KG1 (cell line): ENCODE data around the gene DOCK1.

Experiments used
- DNase-seq: peaks from one replicate; lab custom pipeline; 2025; lab: John Stamatoyannopoulos, UW

The DOCK1 gene

DNA sequence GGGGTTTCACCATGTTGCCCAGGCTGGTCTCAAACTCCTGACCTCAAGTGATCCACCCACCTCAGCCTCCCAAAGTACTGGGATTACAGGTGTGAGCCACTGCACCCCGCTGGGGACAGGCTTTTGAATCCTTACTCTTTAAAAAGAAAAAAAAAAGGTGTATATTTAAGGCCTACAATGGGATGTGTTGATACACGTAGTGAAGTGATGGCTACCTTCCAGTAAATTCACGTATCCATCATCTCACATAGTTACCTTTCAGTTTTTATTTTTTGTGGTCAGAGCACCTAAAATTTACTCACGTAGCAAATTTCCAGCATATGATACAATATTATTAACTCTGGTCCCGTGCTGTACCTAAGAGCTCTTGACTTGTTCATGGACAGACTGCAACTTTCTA lies 410.7 kb downstream of the DOCK1 start:
- no peak for DNase-seq

DNA sequence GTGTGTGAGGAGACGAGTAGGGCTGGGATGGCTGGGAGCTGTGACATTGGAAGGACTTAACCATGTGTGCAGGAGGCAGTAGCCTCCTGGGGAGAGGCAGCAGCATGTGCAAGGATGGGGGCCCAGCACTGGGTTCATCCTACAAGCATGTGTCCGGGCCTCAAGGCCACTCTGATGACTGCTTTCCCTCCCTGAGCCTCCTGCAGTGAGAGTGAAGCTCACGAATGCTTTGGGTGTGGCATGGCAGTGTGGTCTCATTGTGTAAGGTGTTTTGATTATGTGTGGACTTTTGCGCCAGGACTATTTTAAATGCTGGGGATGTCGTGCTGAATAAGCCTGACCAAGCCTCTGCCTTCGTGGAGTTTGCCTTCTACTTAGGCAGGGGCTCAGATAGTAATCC lies 413.2 kb downstream of the DOCK1 start:
- no peak for DNase-seq

DNA sequence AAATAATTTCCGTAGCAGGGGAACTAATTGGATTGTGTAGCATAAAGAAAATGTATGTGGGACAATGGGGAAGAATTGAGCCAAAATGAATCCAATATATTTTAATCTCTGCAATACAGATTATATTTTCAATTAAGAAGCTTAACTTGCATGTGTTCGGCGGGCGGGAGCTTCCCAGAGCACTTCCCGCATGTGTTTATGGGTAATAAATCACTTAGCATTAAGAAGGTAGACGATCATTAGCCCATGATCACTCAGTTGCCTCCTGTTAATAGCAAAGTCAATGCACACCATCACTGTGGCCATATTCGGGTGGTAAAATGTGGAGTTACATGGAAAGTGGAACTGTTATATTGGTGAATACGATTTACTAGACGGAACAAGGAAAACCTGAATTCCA lies 414.0 kb downstream of the DOCK1 start:
- no peak for DNase-seq

DNA sequence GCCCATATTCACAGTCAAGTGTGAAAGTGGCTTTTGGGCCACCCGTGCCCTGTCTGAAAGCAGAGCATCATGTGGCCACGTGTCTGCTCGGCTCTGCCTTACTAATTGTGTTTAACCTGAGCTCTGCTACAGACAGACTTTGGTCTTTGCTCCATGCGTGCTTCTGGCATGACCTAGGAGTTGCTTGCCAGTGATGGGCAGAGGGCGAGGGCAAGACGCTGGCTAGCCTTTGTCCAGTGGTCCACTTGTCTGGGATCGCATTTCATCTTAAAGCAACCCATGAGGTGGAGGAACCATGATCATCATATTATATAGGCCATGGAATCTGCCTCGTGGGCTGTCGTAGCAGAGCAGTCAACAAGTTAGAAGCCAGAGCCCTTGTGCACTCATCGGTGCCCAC lies 414.5 kb downstream of the DOCK1 start:
- no peak for DNase-seq

DNA sequence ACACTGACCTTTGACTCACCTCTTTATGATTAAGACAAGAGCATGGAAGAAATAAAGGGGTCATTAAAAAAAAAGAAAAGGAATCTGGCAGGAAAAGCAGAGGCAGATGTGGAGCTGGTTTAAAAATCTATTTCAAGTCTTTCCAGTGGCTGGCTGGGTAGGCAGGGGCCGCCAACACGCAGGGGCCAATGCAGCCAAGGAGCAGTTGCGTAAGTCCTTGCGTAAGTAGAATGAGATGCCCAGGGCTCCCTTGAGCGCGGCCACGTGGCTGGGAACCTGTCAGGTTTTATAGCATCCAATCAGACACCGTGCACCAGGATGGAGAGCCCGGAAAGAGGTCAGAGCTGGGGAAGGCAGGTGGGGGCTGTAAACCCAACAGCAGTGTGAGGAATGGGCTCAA lies 414.9 kb downstream of the DOCK1 start:
- no peak for DNase-seq

DNA sequence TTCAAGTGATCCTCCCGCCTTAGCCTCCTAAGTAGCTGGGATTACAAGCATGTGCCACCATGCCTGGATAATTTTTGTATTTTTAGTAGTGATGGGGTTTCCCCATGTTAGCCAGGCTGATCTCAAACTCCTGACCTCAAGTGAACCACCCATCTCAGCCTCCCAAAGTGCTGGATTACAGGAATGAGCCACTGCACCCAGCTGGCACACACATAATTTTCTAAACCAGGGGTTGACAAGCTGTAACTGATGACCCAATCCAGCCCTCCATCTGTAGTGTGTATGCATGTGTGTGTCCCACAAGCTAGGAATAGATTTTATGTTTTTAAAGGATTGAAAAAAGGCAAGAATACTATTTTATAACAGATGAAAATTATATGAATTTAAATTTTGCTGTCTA lies 417.1 kb downstream of the DOCK1 start:
- no peak for DNase-seq

DNA sequence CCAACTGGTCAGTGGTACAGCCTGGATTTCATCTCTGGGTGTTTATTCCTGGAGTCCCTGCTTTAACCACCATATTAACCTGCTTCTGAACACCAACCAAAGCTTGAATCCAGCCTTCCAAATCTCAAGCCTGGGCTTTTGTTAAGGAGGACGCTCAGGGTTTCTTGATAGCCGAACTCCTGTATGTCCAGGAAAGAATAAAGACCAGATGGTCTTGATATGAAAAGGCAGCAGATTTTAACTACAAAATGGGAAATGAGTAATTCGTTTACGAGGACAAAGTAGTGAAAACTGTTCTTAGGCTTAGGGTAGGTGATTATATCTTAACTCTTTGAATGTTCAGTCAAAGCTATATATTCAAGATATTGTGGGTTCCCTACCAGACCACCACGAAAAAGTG lies 420.3 kb downstream of the DOCK1 start:
- no peak for DNase-seq

DNA sequence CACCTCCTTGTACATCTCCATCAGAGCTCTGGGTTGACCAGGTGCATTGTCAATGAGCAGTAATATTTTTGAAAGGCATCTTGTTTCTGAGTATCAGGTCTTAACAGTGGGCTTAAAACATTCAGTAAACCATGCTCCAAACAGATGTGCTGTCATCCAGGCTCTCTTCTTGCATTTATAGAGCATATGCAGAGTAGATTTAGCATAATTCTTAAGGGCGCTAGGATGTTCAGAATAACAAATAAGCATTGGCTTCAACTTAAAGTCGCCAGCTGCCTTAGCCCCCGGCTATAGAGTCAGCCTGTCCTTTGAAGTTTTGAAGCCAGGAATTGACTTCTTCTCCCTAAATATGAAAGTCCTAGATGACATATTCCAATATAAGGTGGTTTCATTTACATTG lies 421.7 kb downstream of the DOCK1 start:
- no peak for DNase-seq

DNA sequence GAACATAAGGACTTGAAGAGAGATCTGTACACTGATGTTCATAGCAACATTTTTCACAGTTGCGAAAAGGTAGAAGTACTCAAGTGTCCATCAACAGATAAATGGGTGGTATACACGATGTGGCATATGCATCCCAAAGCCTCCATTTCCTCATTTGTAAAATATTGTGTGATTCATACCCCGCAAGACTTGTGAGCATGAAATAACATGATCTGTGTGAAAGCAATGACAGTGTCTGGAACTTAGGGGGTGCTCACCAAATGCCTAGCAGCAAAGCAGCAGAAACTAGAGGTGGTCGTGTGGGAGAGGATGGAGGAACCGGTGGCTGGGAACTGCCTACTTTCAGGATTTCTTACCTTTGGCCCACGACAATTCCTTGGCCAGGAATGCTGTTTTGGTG lies 426.5 kb downstream of the DOCK1 start:
- no peak for DNase-seq

DNA sequence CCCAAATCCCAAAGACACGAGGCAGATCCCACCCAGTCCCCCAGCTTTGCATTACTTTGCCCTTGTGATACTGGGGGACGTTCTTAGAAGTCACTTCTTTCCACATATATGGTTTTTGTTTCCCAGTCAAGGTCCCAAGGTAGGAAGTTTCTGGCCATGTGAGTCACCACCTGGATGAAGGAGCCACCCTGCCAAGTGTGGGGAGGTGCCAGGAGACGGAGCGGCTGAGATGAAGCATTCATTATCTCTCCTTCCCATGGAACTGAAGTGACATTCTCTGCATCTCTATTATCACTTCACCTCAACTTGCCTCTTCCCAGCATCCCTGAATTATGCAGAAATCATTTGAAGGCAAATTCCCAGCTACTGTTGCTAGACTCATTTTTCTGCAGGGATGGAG lies 427.4 kb downstream of the DOCK1 start:
- no peak for DNase-seq

DNA sequence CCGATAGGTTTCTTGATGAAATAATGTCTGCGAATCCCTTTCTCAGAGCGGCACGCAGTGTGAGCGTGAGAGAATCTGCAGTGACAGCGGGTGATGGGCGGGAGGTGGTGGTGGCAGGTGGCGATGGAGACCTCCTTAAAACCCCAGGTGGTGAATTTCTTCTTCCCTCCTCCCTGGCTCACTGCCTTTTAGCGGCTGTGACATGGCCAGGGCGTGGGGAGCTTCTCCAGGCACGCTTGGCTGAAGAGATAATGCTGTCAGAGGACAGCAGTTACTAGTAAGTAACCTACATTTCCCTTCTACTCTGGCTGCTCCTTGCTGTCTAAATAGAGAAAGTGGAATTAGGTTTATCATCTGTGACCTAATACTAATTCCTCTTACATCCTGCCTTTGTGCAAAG lies 432.6 kb downstream of the DOCK1 start:
- DNase-seq = no peak

DNA sequence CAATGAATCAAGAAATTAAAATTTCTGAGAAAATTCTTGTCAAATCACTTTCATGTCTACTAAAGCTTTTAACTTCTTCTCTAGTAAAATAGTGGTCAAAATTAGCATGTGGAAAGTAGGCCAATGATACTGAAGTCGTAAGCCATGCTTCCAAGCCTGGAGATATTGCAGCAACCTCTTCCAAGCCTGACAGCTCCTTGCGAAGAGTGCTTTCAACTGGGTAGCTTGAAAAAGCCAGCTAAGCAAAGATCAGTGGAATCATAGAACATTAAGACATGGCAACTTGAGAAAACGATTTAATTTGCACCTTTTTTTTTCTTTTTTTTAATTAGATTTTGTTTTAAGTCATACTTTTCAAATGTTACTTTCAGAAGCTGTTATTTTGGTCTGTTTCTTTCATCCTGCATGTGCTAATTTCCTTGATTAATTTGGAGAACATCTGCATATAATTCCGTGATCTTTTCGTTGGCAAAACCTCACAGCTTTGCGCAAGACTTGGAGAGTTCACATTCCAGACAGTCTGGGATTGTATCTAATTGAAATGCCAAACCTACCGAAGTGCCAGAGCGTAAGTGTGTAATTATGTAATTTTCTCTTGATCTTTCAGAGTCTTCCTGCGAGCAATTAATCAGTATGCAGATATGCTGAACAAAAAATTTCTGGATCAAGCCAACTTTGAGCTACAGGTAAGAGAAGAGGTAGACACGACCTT lies 433.3 kb downstream of the DOCK1 start:
- DNase-seq = no peak

DNA sequence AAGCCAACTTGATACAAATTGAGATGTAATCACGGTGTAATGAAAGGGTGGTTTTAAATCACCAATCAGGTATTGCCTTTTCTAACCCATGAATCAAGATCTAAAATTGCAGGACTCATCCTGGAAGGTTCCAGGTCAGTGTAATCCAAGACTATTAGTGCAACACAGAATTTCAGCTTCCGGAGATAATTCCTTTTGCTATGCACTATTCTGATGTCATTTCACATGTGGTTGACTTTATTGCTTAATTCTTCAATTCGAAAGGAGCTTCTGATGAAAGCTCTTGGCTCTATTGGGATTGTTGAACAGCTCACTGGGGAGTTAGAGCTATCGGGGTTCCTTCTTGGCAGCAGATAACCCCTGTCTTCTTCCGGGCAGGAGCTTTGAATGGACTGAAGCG lies 438.6 kb downstream of the DOCK1 start:
- DNase-seq = no peak

DNA sequence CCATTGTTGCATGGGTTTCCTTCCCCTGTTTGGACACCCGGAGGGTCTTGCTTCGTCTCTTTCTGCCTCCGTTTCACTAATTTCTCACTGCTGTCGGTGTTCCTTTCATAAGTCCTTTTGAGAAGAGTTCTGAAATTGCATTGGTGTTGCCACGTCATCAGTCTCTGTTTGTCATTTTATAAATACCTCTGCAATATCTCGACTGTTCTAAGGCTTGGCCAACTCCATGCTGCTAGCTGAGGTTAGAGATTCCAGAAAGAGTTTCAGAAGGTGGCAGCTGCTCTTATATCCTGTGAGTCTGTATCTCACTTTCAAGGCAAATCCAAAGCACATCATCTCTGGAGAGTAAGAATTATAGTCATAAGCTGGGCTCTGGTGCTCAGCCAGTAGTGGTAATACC lies 439.1 kb downstream of the DOCK1 start:
- DNase-seq = no peak

DNA sequence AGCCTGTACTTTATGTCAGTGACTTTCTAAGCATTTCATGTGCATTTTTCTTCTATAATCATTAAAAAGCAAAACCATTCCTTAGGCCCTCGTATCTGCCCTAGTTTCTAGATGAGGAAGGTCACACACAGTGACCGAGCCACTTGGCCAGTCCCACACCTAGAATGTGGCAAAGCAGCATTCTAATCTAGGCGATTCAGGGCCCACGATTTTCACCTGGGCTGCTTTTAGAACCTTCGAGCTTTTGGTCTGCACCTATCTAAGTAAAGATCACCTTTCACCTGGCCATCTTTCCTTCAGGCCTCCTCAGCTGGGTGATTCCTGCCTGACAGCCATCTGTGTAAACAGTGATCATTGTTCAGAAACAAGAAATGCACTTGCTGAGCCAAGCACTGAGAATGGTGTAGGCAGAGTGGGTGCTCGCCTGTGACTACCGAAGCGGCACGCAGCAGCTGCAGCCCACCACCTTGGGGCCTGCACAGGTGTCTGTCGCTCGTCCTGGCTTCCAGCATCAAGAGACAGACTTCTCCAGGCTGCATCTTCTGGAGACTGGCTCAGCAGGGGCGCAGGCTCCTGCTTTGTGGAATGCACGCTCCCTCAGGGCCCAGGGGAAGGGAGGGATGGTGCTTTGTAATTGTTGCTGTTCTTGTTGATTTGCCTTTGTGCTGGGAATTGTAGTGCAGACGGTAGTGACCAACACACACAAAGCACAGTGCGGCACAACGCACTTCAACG lies 440.2 kb downstream of the DOCK1 start:
- DNase-seq = no peak

DNA sequence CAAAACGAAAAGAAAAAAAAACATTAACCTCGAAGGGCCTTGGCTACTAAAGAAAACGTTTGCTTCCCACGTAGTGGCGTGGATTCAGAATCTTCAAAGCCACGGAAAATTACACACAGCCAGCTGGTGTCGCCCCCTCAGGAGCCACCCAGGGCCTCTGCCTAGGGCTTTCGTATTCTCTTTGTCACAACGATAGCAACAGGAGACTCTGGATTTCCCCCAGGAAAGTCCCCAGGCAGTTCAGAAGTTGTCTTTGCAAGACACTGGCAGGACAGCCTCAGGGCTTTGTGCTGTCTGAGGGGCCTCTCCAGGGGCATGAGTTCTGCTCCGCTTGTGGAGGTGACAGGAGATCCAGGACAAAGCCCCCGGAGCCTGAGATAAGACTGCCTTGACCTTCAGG lies 441.4 kb downstream of the DOCK1 start:
- no peak for DNase-seq

DNA sequence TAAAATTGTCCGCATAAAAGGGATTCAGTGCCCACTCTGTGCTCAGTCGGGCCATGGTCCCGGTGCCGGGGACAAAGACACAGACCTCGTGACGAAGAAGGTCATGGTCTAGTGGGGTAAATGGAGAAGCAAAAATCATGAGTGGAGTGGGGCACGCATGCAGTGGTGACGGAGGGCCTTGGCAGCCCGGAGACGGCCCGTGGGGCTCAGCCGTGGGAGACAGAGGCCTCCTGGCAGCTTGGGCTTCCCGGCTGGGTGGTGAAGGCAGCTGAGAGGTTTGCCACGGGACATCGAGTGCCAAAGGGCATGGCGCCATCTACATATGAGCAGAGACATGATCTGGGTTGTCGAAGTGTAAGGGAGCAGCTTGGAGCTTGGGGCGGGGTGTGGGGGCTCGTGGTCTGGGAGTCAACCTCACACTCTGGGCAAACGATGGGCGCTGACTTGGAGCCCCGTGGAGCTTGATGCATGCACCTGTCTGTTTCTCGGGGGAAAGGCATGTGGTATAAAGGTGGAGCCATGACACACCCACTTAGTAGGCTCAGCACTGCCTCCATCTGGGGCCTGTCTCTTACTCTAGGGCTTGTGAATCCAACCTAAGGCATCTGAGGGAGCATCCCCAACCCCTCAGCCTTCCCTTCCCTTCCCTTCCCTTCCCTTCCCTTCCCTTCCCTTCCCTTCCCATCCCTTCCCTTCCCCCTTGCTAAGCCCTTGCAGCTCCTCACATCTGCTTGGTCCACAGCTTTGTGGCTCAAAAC lies 442.2 kb downstream of the DOCK1 start:
- no peak for DNase-seq

DNA sequence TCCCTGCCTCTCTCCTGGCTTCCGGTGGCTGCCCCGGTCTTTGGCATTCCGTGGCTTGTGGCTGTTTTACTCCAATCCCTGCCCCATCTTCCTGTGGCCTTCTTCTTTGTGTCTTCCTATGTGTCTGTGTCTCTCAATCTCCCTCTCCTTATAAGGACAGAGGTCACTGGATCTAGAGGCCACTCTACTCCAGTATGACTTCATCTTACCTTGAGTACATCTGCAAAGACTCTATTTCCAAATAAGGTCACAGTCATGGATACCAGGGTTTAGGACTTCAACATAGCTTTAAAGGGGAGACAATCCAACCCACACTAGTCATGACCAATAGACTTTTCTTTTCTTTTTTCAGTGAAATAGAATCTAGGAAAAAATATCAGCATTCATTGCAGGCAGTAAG lies 444.5 kb downstream of the DOCK1 start:
- DNase-seq = no peak

DNA sequence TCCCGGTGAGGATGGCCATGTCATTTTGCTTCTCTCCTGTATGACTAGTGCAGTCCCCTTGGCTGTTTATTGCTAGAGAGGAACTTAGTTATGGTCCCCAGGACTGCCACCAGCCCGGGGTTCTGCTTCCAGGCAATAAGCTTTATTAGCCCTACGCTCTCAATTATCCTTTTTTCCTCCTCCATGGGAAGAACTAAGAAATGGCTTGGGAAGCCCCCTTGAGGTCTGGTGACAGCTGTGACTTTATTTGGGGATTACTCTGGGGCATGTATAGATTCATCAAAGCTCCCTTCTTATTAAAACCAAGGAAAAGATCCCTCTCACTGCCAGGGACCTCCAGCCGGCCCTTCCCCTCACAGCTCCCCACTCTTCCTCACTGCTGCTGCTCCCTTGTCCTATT lies 446.3 kb downstream of the DOCK1 start:
- DNase-seq = no peak

DNA sequence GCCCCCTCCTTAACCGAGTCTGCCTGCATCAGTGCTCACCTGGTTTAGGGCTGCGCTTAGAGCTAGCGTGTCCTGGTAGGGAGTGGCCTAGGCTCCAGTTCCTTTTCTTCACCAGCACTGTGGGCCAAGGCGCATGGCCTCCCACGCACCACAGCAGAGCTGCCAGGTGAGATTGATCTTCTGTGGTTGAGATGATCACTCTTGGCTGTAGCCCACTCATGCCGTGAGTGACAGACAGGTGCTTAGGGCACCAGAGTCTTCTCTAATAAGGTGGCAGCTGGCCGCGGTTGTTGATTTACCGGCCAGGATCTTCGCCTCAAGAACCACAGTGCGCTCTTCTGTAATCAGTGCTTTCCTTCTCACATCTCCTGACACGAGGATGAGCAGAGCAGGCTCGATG lies 448.3 kb downstream of the DOCK1 start:
- DNase-seq = no peak

DNA sequence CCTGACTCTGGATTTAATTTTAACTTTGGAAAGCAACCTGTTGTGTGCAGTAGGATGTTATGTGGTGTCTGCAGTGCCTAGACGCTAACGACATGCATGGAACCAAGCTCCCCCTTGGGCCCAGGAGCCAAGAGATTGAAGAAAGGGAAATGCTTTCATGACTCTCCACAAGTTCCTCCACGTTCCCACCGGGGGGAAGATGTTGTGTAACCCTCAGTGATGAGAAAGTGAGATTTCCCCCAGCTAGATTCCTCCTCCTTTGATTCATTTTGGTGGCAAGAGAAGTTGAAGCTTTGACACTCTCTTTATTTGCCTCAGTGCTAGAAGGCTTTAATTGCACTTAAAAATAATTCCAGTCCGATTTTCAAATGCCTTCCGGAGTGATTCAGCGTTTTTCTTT lies 449.0 kb downstream of the DOCK1 start:
- DNase-seq = no peak

DNA sequence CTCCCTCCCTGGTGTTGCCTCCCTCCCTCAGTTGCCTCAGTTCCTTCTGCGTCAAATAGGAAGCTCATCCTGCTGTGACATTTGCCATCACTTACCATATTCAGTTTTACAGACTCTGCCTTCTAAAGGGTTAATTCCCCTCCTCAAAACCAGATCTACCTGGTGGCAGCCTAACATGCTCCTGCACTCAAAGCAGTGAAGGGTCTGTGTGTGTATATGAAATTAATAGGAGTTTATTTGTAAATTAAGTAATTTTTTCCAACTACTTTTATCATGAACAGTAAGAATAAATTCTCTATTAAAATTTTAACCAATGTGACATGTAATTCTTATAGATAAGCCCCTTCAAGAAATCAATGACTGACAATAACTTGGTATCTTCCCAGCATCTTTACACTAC lies 449.8 kb downstream of the DOCK1 start:
- no peak for DNase-seq

DNA sequence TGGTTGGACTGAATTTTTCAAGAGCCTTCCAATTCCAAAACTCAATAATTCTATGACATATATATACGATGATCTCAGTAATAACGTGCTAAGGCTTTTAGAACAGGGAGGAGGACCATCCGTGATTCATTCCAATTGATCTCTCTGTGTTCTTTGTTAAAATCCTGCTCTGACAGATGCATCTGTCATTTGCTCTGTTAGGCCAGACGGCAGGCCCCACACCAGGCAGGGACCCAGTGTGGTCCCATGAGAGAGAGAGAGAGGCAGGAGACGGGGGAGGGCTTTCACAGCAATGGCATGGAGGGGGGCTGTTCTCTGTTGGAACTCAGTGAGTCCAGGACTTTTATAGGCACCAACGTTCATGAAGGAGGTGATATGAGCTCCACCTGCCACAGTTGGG lies 451.1 kb downstream of the DOCK1 start:
- no peak for DNase-seq
